Activated CD4-positive, CD25-positive, alpha-beta regulatory T cell (primary cell): ENCODE results near the gene RPS6KB2.

Source experiments
- DNase-seq, 4 experiments: peaks; one replicate each; lab custom pipeline; 2025; lab: John Stamatoyannopoulos, UW

RPS6KB2 gene

DNA sequence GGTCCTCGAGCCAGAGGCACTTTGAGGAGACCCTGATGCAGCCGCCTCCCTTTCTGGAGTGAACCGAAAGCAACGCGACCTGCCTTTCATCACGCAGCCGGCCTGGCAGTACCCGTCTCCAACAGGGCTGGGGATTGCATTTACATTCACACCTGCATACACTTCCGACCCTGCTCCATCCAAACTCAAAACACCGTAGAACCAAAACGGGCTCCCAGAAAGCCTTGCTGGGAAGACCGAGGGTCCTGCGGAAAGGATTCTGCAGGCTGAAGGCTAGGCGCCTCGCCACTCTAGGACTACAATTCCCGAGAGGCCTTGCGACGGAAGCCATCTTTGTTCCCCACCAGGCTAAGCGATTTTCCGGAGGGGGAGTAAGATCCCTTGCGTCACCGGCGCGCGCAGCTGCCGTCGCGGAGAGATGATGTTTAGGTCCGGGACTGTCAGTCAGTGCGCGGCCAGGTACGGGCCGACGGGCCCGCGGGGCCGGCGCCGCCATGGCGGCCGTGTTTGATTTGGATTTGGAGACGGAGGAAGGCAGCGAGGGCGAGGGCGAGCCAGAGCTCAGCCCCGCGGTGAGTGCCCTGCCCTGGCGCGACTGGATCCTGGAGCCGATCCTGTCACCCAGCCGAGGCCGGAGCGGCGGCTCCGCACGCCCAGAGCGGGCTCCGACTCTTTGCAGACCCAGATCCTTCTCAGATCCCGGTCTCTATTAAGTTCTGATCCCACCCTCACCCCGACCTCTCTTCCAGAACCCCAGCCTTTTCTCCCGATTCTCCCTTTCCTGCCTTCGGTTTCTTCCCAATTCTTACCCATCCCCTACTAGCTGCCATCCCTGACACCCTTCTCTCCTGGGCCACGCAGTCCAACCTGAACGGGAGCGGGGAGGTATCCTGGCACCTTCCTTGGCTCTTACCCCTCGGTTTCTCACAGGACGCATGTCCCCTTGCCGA, at the start of gene RPS6KB2:
Gene RPS6KB2, plus strand, starts transcription at position 443 of the 950 bp plus-strand sequence. Its CDS starts 52 bp downstream, at position 495.
- peak; percentile 94 to 99 (median 98) for DNase-seq

DNA sequence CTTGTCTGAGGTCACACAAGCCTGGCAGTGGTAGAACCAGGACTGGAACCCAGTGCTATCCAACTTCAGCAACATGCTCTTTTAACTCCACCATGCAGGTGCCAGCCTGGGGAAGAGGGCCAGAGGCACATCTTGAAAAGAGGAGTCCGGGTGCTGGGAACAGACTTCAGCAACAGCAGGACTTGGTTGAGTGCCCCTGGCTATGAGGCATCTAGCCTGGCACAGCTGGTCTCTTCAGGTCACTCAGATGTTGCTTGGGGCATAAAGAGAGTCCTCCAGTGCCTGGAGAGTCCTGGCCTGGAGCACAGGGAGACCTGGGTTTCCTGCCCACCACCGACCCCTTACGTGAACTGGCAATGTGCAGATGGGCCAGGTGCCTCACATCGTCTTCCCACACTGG, 49.8 kb upstream of the RPS6KB2 start:
- DNase-seq: no peak

DNA sequence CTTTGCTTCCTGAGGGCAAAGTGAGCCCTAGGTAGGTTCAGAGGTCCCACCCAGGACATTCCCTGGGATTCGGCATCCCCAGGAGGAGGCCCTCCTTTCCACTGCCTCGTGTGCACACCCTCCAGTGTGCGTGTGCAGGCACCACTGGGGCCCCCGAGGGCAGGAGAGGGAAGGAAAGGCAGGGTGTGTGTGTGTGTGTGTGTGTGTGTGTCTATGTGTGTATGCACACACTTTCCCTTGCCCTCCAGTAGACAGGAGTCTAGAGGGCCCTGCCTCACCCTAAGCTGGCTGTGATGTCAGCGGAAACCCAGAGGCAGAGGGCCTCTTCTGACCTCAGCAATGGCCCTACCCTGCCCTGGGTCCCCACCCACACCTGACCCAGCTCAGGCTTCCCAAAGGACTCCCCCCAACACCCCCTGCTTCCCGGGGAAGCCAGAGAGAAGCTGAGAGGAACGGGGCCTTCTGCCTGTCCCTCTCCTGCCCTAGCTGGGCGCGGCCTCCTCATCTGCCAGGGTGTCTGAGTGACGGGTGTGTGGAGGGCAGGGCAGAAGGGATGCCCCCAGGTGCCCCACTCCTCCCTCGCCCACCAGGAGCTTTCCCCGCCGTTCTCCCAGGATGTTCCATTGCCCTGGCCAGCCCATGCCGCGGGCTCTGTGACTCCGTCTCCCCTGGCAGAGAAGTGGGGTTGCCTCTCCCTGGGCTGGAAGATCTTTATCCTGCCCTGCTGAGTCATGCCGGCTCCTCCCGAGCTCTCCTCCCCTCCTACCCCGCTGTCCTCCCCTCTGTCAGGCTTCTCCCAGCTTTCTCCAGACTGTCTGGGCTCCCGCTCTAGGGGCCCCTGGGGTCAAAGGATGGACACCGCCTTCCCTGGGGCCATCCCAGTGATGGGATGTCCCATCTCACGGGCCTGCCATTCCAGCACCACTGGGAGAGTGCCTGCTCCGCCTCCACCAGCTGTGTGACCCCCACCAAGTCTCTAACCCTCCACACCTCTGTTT, 48.9 kb upstream of the RPS6KB2 start:
- no peak for DNase-seq

DNA sequence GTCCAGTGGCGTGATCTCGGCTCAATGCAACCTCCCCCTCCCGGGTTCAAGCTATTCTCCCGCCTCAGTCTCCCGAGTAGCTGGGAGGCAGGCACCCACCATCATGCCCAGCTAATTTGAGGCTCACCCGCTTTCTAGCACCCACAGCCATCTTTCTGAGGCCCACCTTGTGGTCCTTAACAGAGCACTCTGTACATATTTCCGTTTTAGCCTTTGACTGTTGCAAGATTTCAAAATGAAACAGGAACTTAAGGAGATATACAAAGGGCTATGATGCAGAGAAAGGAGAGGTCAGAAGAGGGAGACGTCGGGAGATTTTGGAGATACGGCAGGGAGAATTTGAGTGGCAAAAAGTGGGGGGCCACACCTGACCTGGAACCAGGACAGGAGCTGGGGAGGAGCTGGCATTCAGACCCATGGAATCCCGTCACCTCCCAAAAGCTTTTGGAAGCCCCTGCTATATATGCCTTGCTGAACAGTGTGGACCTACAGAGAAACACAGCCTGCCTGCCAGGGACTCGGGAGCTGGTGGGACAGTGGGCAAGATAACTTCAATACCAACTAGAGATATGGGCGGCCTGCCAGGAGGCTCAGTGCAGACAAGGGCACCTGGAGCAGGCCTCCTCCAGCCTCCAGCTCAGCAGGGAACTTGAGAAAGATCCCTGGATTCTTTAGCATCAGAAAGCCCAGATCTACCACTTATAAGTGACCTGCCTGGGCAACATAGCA, 46.9 kb upstream of the RPS6KB2 start:
- no peak for DNase-seq

DNA sequence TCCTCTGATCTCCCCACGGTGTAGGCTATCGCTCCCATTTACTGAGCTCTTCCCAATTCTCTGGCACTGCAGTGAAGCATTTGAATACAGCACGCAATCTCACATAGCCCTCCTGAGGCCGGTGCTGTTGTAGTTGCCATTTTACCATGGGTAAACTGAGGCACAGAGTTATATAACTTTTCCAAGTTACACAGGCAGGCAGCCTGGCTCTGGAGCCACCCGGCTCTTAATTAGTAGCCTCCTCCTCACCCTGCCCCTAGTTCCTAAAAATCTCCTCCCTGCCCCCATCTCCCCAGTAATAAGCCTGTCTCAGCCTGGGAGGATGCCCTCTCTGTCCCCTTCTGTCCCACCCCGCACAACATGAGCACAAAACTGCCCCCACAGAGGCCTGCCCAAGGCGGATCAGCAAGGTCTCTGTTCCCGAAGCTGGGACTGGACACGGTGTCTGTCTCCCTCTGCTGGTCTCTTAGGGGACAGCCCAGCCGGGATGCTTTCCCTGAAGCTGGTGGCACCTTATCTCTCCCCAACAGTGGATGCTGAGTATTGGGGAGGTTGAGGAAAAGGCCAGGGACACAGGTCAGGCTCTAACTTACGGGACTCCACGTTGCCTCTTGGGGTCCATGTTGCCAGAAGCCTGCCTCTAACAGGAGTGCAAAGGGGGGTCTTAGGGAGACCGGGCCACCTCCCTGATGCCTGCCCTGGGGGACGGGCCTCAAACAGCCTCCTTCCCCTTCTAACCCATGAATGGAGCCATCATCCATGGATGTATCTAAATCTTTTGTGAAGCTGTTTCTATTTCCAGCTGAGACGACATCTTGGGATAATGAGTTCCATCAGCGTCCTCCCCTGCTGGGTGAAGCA, 45.8 kb upstream of the RPS6KB2 start:
- peak; percentile 61 to 79 (median 65) for DNase-seq

DNA sequence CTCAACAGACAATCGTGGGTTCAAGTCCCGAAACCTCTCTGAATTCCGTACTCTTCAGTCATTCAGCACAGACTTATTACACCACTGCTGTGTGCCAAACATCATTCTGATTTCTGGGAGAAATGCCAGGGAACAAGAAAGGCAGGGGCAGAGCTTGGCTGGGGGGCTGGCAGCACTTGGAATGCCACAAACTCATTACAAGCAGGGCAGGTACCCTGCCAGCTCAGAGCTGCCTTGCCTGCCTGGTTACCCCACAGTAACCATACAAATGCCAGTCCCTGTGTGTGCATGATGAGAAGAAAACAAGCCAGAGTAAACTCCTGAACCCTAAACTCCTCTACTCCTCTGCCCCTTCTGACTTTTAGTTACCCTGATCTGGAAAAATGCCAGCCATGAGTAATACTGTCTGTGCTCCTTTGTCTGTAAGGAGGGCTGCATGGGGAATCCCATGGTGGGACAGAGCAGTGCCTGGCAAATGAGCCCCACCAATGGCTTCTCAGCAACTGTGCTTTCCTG, 43.4 kb upstream of the RPS6KB2 start:
- no peak for DNase-seq

DNA sequence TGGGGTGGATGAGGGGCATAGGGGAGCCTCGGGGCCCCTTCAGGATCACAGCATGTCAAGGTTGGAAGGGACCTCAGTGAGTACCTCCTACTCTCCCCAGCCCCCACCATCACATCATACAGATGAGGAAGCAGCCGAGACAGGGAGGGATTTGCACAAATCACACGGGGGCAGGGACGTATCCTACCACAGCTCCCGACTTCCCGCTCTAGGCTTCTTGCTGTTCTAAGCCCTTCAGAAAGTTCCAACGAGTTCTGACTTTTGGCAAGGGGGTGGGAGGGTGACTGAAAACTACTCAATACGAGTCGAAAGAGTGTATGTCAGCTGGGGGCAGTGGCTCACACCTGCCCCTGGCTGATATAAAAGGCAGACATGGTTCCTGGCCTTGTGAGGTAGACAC, 41.2 kb upstream of the RPS6KB2 start:
- DNase-seq: no peak

DNA sequence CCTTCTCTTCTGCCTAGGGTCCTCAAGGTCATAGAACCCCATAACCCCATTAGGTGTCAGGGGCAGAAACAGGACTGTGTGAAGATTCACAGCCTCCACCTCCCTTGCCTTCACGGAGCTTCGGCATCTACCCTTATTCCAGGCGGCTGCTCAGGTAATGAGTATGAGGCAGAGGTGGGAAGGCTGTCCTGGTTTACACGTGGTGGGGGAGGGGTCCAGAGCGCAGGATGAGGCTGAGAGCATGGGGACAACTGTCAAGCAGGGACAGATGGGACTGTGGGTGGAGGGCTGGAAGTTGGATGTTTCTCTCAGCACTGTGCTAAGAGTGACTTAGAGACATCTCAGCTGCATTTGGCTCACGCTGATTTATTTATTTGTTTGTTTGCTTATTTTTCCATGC, 40.8 kb upstream of the RPS6KB2 start:
- no peak for DNase-seq

DNA sequence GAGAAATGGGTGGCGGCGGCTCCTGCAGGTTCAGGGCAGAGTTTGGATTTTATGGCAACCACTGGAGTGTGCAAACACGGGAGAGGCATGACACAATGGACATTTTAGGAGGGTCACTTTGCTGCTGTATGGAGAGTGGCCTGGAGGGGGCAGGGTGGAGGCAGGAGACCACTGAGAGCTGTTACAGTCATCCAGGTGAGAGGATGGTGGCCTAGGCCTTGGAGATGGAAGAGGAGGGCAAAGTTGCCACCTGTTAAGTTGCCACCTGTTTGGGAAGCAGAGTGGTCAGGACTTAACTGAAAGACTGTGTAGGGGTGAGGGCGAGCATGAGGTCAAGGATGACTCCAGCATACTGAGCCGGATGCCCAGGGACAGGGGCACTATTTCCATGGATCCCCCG, 38.8 kb upstream of the RPS6KB2 start:
- DNase-seq: peak; percentile 18 to 46 (median 35)

DNA sequence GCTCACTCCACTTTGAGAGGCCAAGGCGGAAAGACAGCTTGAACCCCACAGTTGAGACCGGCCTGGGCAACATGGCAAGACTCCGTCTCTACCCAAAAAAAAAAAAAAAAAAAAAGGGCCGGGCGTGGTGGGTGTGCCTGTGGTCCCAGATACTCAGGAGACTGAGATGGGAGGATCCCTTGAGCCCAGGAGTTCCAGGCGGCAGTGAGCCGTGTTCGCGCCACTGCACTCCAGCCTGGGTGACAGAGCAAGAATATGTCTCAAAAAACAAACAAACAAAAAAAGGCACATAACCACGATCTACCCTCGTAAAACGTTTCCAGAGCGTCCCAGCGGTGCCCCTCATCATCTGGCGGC, 37.4 kb upstream of the RPS6KB2 start:
- DNase-seq: no peak

DNA sequence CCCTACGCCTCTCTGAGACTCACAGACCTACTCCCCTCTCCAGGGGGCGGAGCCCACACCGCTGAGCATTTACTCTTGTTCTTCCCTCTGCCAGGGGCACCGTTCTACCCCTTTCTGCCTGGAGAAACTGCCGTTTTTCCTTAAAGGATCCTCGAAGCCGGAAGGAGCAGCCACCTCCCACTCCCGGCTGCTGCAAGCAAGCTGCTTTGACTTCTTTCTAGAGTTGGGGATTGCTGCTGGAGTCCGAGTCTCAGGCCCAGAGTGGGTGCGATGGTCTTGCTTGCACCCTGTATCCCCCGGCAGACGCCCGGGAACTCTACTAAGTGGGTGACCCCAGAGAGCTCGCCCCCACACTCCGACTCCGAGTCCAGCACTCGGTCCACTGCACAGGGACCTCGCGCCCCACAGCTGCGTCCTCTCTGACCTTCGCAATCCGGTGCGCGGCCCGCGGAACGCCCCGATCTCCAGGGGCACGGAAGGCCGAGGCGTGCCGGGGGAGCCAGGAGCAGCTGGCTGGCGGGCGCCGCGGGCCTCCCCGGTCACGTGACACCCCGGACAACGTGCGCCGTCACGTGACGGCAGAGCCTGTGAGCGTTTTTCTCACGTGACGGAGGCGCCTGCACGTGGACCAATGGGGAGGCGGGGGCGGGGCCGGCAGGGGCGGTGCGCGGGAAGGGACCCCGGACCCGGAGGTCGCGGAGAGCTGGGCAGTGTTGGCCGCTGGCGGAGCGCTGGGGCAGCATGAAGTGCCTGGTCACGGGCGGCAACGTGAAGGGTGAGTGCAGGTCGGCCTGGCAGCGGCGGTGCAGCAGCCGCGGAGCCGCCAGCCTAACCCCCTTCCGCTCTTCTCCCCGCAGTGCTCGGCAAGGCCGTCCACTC, 36.8 kb upstream of the RPS6KB2 start, which contains the start of gene RAD9A:
Gene RAD9A, plus strand, starts transcription at position 683 of the 879 bp plus-strand sequence. Its CDS starts 59 bp downstream, at position 742.
- DNase-seq: peak; percentile 82 to 91 (median 86)

DNA sequence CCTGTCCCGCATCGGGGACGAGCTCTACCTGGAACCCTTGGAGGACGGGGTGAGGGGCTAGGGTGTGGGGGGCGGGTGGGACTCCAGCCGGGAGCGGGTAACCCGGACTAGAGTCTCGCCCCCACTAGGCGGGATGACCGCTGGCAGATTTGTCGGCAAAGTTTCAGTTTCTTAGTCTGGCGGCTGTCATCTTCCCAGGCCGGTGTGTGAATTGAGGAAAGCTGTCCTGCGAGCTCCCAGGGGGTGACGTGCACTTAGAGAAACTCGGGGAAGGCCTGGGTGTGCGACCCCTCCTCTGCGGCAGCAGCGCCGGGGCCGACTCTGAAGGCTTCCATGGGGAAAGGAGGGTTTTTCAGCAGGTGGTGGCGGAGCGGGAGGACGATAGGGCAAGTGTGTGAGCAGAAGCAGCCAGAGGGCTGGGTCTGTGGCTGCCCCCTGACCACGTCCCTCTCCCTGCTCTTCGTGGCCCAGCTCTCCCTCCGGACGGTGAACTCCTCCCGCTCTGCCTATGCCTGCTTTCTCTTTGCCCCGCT, 36.0 kb upstream of the RPS6KB2 start:
- no peak for DNase-seq

DNA sequence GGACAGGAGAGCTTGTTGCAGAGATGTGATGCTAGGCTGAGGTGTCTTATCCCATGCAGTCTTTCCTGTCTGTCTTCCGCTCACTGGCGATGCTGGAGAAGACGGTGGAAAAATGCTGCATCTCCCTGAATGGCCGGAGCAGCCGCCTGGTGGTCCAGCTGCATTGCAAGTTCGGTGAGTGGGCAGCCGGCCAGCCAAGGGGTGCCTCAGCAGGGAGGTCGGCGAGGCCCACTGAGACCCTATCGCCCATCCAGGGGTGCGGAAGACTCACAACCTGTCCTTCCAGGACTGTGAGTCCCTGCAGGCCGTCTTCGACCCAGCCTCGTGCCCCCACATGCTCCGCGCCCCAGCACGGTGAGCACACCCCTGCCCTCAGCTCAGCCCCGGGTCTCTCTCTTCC, 34.9 kb upstream of the RPS6KB2 start:
- DNase-seq: no peak

DNA sequence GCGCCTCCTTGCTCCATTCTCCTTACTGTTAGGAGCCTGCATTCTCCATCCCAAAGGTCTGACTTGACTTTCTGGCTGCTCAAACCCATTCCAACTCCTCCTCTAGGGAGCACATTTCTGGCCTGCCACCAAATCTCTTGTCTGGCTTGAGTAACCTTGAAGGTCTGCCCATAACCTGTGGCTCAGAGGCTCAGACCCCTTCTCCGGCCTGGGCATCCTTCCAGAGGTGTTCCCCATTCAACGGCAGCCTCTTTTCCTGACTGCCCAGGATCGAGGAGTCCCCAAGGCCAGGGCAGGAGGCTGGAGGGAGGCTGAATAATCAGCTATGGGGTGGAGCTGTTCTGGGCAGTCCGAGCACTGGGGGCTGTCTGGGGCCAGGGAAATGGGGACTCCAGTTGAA, 34.3 kb upstream of the RPS6KB2 start:
- DNase-seq: no peak

DNA sequence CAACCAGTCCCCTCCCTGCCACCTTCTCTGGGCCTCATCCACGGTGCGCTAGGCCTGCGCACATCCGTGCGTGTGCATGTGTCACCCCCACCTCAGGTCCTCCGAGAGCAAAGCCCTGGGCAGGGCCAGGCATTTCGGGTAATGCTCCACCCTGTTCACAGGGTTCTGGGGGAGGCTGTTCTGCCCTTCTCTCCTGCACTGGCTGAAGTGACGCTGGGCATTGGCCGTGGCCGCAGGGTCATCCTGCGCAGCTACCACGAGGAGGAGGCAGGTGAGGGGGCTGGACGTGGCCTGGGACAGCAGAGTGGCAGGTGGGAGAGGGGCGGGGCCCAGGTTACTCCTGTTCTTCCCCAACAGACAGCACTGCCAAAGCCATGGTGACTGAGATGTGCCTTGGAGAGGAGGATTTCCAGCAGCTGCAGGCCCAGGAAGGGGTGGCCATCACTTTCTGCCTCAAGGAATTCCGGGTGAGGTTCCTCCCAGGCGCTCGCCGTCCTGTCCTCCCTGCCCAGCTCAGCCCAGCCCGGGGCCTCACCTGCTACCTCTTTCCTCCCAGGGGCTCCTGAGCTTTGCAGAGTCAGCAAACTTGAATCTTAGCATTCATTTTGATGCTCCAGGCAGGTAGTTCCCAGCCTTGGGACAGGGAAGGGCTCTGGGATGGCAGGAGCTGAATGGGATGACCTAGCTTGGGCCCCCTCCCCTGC, 32.6 kb upstream of the RPS6KB2 start:
- no peak for DNase-seq

DNA sequence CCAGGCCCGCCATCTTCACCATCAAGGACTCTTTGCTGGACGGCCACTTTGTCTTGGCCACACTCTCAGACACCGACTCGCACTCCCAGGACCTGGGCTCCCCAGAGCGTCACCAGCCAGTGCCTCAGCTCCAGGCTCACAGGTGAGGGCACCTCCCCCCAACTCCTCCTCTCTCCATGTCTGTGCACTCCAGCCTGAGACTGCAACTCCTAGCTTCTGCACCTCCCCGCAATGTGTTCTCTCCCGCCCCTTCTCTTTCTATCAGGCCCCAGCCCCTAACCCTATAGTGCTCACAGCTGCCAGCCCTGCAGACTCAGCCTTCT, 32.1 kb upstream of the RPS6KB2 start:
- DNase-seq: no peak

DNA sequence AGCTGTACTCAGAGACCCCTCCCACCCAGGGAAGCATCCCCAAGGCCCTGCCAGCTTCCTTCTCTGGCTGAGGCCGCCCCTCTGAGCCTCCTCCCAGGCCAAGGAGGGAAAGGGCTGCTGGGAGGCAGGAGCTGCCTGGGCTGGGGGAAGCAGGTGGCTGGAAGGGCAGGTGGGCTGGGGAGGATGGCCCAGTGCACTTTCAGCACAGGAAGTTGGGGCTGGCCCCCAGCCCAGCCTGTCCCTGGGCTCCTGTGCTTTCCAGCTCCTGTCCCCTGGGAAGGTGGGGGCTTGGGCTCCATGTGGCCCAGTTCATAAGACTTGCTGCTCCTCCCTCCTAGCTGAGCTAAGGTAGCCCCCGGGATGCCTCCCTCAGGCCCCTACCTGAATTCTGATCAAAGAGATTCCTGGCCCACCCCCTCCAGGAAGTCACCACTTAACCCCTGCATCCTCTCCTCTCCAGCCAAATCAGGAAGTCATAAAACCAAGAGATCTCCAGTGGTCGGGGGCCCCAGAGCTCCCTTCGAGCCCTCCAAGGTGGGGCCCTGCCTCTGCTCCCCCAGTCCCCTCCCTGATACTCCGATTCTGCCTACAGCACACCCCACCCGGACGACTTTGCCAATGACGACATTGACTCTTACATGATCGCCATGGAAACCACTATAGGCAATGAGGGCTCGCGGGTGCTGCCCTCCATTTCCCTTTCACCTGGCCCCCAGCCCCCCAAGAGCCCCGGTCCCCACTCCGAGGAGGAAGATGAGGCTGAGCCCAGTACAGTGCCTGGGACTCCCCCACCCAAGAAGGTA, 31.5 kb upstream of the RPS6KB2 start:
- no peak for DNase-seq

DNA sequence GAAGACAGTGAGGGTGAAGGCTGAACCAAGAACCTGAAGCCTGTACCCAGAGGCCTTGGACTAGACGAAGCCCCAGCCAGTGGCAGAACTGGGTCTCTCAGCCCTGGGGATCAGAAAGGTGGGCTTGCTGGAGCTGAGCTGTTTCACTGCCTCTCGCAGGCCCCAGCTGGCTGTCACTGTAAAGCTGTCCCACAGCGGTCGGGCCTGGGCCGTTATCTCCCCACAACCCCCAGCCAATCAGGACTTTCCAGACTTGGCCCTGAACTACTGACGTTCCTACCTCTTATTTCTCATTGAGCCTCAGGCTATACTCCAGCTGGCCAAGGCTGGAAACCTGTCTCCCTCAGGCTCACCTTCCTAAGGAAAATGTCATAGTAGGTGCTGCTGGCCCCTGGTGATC, 30.8 kb upstream of the RPS6KB2 start:
- no peak for DNase-seq
